SIG-M5 treated with dmso at 0.1 percent for 504 hours (cell line): ENCODE data around the gene COPS9.

Experiments used
- DNase-seq: peaks from one replicate; lab custom pipeline; 2025; ENCODE audit not compliant: unreplicated experiment; lab: John Stamatoyannopoulos, UW

Gene COPS9

DNA sequence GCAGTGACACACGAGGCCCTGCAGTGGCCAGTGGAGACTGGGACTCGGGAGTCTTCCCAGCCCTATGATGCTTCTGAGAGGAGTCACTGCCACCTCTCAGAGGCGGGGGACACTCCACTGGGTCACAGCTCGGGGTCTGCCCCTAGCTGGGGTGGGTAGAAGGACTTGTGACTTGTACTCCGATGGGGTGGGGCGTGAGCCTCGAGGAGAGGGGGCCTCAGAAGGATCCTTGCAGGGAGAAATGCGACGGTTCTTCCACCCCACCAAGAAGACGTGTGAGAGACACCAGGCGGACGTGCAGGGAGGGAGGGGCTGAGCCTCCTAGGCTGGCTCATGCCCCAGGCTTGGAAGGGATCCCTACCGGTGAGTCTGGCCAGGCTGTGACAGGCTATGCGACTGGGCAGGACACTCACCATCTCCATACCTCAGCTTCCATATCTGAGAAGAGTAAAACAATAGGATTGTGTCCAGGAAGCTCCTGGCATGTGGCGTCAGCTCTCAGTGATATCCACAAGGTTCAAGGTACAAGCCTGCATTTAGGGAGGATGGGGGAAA lies 15.4 kb upstream of the COPS9 start:
- no peak for DNase-seq

DNA sequence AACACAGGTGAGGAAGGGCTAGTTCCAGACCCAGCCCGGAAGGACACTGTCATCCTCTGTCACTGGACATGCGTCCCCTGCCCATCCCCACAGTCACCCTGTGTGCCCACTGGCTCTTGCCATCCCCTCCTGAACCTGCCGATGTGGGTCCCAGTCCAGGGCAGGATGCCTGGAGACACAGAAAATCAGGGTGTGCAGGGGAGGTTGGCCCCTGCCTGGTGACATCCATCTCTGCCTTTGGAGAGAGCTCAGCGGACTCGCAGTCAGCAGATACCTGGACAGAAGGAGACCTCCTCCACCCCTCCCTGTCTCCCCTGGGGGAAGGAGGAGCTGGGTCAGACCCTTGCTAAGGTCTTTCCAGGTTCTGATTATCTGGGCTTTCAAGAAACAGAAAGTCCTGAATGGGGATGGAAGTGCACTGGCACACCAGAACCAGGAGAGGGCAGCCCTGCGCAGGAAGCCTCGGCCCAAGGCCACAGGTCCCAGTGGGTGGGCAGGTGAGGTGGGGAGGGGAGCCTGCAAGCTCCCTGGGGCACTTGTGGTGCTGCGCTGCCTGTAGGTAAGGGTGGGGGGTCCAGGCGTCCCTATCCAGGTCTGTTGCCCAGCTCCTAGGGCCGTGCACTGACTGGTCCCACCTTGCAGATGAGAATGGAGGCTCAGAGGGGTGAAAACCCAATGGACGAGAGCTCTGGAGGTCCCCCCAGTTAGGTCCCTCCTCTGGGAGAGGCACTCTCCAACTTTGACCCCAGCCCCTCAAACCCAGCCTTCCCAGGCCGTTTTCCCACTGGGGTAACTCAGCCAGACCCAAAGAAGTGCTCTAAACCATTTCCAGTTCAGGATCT lies 14.1 kb upstream of the COPS9 start:
- DNase-seq: peak; percentile 28

DNA sequence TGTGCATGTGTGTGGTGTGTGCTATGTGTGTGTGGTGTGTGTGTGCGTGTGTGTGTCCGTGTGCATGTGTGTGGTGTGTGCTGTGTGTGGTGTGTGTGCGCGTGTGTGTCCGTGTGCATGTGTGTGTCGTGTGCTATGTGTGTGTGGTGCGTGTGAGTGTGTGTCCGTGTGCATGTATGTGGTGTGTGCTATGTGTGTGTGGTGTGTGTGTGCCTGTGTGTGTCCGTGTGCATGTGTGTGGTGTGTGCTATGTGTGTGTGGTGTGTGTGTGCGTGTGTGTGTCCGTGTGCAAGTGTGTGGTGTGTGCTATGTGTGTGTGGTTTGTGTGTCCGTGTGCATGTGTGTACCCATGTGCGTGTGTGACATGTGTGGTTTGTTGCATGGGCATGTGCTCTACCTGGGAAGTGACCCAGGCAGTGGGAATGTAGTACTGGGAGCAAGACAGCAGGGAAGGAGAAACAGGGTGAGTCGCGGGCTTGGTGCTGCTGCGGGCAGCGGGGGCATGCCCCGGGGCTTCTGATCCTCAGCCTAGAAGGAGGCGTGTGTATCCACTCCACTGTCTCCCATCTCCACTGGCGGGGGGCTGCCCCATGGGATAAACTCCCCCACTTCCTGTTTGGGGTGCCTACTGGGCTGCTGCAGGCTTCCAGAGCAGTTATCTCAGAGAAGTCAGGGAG lies 11.9 kb upstream of the COPS9 start:
- no peak for DNase-seq

DNA sequence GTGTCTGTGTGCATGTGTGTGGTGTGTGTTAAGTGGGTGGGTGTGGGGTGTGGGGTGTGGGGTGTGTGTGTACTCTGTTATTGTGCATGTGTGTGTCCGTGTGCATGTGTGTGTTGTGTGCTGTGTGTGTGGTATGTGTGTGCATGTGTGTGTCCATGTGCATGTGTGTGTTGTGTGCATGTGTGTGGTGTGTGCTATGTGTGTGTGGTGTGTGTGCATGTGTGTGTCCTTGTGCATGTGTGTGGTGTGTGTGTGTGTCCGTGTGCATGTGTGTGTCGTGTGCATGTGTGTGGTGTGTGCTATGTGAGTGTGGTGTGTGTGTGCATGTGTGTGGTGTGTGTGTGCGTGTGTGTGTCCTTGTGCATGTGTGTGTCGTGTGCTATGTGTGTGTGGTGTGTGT lies 11.3 kb upstream of the COPS9 start:
- no peak for DNase-seq

DNA sequence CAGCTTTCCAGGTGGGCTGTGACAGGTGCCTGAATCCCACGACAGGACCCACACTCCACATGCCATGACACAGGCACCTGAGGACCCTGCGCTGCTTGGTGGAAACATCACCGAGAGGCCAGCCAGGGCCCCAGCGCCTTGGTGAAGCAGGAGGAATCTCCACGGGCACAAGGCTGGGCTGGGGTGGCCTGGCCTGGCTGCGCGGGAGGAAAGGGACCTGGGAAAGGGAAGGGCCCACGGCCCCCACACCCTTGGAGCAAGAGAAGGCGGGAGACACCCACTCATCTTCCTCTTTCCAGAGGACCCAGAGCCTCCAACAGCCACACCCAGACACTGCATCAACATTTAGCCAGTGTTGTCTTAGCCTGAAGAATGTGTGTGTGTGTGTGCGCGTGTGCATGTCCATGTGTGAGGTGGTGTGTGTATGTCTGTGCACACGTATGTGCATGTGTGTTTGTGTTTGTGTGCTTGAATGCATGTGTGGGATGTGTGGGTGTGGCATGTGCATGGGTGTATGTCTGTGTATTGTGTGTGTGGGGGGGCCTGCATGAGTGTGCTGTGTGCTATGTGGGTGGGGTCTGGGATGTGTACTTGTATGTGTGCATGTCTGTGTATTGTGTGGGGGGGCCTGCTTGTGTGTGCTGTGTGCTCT lies 10.6 kb upstream of the COPS9 start:
- DNase-seq: no peak

DNA sequence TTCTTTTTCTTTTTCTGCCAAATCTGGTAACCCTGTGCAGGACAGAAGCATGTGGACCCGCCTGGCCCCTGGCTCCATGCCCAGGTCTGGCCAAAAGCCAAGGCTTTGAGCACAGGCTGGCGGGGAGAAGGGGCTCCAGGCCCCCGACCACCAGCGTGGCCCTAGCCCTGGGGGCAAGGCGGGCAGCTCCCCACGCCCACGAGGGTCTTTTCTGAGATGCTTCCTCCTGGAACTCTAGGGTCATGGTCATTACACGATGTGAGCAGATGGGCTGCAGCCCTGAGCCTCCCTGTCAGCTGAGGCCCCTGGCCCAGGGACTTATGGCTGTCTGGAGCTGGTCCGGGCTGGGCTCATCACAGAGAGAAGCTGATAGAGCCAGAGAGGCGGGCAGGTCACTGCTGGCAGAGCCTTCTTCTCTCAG lies 10.0 kb upstream of the COPS9 start:
- no peak for DNase-seq

DNA sequence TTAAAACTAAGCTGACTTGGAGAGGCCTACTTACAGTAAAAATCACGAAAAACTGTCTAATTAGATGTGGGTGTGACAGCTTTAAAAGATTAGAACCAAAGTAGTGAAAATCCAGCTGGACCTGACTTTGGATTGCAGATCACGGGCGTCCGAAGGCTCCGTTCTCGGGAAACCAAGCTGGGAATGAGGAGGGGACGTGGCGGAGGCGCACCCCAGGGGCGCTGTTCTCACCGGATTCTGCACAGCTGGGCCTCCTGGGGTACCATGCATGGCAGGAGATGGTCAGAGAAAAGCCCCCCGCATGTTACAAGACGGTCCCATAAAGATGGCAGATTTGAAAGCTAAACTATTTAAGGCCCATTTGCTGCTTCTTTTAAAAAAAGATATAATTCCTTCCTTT lies 9.4 kb upstream of the COPS9 start:
- DNase-seq: no peak

DNA sequence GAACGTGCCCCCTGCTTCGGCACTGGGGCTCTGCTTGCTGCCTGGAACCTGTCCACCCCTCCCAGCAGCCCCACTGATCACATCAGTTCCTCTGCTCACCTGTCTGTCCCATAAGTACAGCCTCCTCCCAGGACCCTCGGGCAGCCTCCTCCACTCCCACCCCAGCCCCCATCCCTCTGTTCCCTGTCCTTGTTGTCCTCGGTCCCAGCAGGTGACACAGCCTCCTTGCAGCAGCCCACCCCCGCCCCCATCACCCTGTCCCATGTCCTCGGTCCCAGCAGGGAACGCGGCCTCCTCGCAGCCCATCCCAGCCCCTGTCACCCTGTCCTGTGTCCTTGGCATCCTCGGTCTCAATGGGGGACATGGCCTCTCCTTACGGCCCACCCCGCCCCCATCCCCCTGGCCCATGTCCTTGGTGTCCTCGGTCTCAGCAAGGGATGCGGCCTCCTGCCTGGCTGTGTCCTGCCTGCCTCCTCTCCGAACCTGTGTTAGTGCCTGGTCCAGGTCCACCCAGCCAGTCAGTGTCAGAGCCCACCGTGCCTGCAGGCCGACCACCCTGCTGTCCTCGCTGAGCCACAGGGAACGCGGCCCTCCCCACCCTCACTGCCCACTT lies 8.7 kb upstream of the COPS9 start:
- no peak for DNase-seq

DNA sequence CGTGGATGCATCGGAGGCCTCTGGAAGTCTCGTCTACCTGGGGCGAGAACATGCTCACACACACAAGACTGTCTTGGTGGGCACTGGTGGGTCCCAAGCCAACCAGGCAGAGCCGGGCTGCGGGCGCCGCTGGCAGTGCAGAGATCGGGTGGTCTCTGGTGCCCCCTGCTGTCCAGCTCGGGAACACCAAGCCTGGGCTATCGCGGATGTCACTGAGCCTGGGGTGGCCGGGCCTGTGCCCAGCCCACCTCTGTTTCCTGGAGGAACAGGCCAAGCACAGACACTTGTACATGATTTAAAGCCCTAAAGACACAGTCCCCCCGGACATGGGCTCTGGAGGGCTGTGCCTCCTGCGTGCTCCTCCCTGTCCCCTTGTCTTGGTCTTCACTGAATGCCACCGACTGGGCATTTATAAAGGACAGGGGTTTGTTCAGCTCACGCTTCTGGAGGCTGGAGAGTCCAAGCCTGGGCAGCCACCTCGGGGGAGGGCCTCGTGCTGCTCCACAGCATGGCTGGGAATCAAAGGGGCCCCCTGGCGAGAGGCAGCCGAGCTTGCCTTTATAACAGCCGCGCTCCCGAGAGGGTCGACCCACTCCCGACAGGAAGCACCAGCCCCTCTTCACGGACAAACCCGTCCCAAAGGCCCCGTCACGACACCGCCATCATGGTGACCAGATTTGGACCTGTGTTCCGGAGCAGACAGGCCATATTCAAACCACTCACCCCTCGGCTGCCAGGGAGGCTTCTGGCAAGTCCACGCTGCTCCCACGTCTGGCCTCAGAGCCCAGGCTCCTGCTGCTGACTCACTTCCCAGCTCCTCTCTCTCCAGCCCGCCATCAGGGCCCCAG lies 7.9 kb upstream of the COPS9 start:
- DNase-seq: peak; percentile 32

DNA sequence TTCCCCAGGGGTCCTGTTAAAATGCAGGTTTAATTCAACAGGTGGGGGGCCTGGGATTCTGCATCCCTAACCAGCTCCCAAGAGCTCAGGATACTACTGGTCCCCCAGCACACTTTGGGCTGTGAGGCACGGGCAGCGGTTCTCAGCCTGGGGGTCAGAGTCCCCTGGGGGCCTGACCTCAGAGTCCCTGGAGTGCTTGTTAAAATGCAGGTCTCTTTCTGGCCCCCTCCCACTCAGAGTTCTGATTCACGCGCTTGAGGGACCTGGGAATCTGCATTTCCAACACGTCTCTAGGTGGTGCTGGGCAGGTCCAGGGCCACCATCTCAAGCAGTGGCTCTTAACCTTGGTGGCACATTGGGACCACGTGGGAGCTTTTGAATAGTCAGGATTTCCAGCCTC lies 7.2 kb upstream of the COPS9 start:
- DNase-seq: no peak

DNA sequence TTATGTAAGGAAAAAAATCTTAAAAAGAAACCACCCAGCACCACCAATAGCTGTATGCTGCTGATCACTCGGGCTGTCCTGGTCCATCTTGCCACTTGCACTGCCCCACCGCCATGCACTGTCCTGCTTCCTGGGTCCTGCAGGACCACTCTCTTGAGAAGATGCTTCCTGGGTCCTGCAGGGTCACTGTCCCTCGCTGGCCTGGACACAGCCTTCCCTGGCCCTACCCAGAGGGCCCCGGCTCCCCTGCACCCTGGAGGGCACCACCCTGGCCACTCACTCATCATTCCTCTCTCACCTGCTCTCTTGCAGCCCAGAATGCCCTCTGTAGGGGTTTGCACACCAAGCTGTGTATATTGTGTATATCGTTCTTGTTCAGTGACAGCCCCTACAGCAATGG lies 6.8 kb upstream of the COPS9 start:
- DNase-seq: no peak

DNA sequence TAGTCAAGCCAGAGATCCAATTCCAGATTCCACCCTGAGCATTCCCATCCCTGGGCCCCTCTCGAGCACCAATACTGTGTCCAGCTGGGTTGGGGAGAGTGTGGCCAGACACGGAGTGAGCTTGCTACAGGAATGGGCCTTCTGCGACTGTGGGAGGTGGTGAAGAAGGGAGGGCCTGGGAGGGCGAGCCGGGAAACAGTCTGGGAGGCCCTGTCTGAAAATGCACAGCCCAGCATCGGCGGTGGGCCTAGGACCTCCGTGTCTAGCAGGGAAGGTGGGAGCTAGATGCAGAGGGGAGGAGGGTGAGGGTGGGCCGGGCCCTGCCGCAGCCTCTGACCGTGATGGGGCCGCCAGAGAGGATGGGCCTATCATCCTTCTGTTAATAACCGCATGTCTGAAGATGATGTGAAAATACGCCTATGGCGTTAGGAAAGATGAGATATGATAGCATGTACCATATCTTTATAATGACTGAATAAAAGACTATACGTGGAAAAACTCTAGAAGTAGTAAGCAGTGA lies 6.2 kb upstream of the COPS9 start:
- no peak for DNase-seq

DNA sequence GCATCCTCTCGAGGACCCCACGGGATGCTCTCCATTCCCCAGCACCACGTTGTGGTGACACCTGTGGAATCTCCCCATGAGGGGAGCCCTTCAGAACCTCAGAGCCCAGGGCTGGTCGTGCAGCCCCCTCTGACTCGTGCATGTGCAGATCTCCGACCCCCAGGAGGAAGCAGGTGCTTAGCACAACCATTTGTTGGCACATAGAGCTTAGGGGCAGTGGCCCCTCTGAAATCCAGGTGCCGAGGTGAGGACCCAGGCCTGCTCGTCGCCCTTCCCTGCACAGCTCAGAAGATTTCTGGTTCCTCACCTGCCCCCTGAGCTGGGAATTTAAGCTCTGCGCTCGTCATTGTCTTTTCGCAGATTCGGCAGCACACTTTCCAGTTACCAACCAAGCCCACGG lies 5.6 kb upstream of the COPS9 start:
- DNase-seq: no peak

DNA sequence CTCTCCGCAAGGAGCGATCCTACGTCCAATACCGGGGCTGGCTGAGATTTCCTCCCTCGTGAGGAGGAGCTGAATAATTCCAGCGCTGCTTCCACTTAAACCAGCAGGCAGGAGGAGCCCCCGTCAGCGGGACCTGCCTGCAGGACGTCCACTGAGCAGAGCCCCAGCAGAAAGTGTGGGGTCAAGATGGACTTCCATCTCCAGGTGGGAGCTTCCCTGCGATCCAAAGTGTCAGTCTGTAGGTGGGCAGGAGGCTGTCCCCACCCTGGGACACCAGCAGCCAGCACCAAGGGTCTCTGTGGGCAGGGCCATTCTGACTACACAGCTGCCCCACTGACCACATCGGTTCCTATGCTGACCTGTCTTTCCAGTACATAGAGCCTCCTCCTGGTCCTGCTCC lies 4.8 kb upstream of the COPS9 start:
- no peak for DNase-seq

DNA sequence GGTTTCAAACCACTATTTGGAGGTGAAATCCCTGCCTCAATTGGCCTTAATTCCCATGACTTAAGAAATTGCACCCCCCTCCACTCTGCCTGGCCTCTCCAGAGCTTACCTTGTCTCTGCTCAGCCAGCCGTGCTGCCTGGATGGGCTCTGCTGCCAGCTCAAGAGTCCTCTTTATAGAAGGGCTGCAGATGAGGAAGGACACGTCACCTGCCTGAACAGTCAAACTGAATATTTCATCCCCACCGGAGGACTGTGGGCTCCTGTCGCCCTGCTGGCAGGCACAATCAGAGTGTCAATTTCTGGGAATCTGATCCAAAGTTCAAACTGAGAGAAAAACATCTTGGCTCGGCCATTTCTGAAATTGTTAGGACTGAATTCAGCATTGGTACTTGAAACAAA lies 4.4 kb upstream of the COPS9 start, which contains the start of gene OTOS:
TSS of gene OTOS (minus strand) at position 148 of the 400 bp plus-strand sequence. CDS start 332 bp downstream, outside the sequence.
- no peak for DNase-seq

DNA sequence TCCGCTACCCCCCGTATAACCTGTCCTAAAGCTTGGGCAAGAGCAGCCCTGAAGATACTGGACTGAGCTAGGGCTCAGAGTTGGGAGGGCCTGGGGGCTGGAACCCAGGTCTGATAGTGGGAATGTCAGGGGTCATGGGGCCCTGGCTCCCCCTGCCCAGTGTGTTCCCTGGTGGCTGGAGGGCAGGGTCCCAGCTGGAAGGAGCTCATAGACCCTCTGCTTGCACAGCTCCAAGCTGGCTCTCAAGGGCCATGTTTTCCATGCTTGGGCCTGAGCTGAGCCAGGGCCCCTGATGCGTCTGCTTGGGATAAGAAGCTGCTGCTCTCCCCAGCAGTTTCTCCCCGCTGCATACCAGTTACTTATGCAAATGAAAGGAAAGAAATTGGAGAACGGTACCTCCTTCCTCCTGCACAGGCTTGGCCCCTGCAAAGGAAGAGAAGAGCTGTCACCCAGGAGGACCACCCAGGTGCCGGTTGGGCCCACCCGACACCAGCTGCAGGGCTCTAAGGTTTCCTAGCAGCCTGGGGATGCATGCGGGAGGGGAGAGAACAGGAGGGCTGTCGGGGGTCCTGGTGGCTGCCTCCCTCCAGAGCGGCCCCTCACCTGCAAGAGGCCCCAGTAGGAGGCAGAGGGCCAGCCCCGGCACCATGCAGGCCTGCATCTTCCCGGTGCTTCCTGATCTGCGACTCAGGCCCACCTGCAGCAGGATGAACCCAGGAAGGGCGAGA lies 3.7 kb upstream of the COPS9 start:
- DNase-seq: no peak

DNA sequence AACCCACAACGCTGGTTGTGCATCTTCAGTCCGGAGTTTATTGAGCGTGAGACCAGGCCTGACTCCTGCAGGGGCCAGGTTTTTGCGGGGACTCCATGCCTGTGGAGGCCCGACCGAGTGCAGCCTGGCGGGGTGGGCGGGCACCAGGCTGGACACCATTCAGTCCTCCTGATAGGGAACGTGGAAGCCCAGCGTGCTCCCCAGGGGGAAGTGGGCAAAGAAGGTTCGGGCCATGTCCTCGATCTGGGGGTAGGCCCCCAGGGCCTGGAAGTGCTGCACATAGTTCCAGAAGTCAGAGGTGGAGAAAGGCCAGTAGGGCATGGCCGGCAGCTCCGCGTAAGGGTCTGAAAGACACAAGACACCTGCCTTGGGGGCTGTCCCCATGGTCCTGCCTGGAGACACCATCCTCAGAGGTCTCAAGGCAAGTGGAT lies 2.9 kb upstream of the COPS9 start:
- DNase-seq: no peak

DNA sequence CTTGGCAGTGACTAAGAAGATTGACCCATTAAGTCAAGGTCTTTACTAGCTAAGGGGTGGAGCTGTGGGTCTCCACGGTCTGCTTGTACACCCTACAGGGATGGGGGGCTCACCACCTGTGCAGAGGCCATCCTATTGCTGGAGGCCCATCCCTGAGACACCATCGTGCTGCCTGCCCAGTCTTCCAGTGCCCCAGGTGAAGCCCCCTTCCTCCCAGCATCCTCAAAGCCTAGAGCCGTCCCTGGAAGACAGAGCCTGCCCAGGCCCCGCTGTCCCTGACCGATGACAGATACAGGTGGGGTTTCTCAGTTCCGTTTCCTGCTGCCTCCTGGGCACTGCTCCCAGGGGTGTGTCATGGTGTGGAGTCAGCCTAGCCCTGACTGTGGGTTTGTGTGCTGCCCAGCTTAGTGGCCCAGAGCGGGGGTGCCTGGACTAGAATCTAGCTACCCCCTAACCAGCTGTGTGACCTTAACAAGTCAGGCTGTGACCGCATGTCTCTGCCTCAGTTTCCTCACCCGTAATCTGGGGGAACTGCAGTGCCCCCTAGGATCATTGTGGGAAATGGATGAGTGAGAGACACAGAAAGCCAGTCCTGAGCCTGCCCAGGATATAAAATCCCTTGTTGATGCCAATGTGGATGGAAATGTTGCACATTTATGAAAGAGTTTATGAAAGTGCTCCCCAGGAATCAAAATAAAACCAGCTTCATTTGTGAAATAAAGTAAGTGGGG lies 2.3 kb upstream of the COPS9 start:
- DNase-seq: no peak
